Superior temporal gyrus (tissue), 1 donor: ENCODE measurements around the gene MGAT4A.
"Not testable (repeated sequence)": the region's sequence is repeated elsewhere in the genome, so short reads cannot be mapped to it uniquely, and the experiment has no call there.

Experiments used
- DNase-seq: peaks from one replicate; pipeline ENCODE4 v3.0.0-alpha.2; 2016; ENCODE audit errors: extremely low spot score

Gene MGAT4A

DNA sequence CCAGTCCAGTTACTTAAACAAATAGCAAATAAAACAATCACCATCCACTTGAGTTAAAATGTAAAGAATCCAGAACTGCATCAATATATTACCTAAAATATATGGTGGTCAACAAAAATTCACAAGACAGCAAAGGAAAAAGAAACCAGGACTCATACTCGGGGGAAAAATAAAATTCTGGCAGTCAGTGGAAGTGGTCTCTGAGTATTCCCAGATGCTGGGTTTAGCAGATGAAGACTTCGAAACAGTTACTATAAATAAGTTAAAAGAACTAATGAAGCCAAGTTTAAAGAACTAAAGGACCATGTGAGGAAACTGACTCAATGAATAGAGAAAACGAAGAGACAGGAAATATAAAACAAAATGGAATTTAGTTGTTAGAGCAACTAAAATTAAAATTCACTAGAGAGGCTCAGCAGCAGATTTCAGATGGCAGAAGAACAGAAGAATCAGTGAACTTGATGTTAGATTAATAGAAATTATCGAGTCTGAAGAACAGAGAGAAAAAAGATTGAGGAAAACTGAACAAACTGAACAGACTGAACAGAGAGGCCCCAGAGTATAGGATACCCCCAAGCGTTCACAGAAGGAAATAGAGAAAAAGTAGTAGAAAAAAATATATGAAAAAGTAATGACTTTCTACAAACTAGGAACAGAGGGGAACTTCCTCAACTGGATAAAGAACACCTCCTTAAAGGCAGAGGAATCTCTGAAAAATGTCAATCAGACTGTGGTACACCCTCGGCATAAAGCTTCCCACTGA, 27.9 kb downstream of the MGAT4A start:
- DNase-seq, result no peak

GRCh38 chr2:98702127-98702802, 28.7 kb downstream of the MGAT4A start:
- no peak for DNase-seq

DNA sequence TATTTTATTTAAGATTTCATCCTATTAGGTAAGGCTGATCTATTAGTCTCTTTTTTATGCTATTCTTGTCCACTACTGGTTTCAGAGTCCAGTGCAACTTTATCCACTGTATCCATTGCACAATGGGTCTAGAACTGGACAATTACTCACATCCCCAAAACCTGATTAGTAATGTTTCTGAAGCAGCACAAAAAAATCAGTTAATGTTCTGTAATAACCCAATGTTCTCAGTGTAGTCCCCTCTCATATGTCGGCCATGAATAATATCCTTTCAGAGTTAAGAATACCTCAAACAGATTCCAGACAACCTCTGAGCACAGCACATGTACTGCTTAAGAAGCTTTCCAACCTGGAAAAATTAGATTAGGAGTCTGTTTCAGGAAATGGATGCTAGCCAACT, 29.7 kb downstream of the MGAT4A start:
- DNase-seq, result no peak

DNA sequence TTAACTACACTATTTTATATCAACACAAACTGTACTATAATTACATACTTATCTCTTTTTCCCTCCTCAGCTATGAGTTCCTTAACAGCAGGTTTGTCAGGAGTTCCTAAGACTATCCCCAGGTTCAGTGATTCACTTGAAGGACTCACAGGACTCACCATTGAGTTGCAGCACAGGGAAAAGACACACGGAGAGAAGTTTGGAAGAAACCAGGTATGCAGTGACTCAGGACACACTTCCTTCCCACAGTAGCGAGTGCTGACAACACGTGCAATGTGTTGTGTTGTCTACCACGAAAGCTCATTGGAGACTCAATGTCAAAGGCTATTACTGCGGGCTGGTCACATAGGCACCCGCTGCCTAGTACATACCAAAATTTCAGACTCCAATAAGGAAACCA, 32.0 kb downstream of the MGAT4A start:
- DNase-seq, result no peak

DNA sequence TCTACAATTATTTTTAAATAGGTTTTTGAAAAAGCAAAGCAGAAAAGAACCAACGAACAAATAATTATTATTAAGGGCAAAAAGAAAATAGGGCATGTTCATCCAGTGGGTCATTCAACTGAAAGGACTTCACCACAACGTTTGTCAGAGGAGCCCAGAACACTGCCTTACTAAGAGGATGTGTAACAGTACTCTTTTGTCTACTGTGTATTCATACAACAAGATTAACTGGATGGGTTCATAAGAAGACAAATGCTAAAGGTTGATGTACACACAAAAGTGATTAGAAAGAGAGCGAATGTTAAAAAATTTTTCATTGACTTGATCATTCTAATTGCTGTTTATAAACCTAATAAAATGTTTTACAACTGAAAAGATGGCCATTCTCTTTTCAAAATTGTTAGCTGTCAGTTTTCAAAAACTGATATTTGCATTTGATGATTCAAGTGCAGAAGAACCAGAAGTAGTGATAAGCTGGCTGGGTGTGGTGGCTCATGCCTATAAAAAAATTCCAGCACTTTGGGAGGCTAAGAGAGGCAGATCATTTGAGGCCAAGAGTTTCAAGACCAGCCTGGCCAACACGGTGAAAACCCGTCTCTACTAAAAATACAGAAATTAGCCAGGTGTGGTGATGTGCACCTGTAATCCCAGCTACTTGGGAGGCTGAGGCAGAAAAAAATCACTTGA, 33.1 kb downstream of the MGAT4A start:
- no peak for DNase-seq

- no peak for DNase-seq
Measured at GRCh38 chr2:98696200-98696599, 34.7 kb downstream of the MGAT4A start.

DNA sequence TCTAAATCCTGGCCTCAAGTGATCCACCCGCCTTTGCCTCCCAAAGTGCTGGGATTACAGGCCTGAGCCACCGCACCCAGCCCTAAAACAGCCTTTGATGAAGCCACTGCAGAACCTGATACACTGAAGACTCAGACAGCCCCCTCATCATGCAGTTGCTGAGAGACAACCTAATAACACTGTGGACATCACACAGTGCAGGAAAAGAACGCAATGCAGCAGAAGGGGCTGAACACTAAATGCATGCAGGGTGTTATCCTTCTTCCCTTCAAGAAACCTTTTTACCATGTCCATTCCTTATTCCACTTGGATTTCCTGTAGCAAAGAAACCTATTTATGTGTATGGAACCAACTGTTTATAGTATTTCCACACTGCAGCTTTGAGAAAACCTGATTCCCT, 35.7 kb downstream of the MGAT4A start:
- DNase-seq, result no peak

DNA sequence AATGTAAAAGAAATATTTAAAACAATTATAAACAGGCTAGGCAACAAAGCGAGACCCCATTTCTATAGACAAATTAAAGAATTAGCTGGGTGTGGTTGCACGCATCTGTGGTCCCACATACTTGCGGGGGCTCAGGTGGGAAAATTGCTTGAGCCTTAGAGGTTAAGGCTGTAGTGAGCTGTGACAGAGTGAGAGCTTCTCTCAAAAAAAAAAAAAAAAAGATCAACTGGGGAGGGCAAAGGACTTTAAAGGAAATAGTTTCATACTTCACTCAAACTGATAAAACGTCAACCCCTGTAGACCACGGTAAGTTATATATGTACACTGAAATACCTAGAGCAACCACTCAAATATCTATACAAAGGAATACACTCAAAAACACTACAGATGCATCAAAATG, 37.5 kb downstream of the MGAT4A start:
- no peak for DNase-seq

DNA sequence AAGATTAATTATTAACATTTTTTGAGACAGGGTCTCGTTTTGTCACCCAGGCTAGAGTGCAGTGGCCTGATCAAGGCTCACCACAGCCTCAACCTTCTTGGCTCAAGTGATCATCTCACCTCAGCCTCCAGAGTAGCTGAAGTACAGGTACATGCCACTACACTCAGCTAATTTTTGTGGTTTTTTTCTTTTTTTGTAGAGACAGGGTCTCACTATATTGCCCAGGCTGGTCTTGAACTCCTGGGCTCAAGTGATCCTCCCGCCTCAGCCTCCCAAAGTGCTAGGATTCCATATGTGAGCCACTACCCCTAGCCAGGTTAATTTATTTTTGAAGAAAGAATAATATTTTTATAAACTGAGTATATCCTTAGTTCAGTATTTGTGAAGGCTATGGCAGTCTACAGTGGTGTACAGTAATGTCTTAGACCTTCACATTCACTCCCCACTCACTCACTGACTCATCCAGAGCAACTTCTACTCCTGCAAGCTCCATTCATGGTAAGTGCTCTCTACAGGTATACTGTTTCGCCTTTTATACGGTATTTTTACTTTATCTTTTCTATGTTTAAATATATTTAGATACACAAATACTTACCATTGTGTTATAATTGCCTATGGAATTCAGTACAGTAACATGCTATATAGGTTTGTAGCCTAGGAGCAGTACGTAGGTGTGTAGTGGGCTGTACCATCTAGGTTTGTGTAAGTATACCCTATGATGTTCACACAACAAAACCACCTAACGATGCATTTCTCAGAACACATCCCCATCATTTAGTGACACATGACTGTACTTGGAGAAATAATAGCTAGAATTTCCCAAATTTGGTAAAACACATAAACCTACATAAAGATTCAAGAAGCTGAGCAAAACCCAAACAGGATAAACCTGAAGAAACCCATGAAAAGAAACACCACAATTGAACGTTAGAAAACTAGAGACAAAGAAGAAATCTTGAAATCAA, 38.6 kb downstream of the MGAT4A start:
- no peak for DNase-seq

- DNase-seq, result peak; percentile 44
Measured at GRCh38 chr2:98691303-98691702, 39.6 kb downstream of the MGAT4A start.

- no peak for DNase-seq
Measured at GRCh38 chr2:98685930-98686887, 44.7 kb downstream of the MGAT4A start.

DNA sequence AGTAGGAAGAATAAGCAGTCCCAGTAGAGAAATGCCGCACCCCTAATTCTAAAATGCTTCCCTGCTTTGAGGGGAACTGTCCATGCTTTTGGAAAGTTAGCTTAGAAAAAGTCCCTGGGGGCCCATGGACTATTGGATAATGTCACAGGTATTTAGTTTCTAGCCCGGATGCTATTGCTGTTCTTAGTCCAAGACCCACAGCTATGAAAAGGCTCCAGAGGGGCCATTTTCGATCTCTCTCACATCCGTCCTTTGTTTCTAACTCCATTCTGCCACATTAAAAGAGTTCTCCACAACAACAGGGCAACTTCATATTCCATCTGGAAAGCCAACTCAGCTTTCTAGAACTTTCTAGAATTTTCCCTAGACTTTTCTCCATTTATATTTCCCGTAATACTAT, 47.2 kb downstream of the MGAT4A start:
- DNase-seq, result no peak

DNA sequence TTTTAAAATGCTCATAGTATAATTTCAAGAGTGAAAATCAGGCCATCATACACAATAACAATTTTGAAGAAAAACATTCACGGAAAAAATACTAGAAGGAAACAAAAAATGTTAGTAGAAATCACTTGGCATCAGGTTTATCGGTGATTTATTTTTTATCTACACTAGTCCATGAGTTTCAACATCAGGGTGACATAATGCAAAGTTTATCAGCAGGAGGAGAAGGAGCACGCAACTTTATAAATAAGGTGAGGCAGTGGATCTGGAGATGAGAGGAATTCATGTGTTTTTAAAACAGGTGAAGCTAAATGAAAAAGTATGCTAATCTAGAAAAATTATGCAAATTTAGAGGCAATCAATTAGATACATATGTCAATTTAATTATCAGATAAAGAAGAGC, 54.2 kb downstream of the MGAT4A start:
- no peak for DNase-seq

- DNase-seq, result no peak
Measured at GRCh38 chr2:98674233-98674964, 56.5 kb downstream of the MGAT4A start.

DNA sequence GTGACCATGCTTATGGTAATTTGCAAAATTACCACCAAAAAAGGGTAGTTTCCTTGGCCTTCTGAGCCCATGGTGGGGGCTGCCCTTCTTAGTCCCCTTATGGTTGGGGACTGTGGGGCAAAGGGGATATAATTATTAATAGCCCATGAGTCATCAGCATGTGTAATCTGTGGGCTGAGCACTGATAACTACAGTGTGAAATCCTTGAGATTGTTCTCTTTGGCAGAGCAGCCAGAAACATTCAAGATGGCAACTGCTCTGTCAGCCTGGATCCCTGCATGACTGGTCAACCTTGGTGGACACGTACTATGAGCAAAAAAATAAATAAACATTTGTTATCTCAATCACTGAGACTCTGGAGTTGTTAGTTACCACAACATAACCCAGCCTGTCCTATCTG, 61.3 kb downstream of the MGAT4A start:
- no peak for DNase-seq

DNA sequence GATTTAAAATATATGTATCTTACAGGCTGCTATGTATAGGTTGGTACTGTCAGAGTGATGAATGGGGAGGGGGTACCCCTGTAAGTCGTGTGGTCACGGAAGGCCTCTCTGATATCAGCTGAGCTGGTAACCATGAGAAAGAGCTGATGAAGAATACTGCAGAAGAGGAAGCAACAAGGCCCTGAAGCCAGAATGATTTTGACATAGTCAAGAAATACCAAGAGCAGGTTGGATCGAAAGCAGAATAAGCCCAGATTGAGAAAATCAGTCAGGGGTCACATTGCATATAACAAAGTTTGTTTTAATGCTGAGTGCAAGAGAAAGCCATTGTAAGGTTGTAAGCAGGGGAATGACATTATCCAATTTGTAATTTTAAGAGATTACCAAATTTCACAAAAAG, 65.3 kb downstream of the MGAT4A start:
- no peak for DNase-seq

- no peak for DNase-seq
Measured at GRCh38 chr2:98664323-98664722, 66.6 kb downstream of the MGAT4A start.

- DNase-seq, result no peak
Measured at GRCh38 chr2:98663511-98664090, 67.3 kb downstream of the MGAT4A start.

- not testable (repeated sequence) for DNase-seq
Measured at GRCh38 chr2:98659491-98659840, 71.5 kb downstream of the MGAT4A start.
